Adrenal gland (tissue), 5 donors: Measurements from ENCODE around the gene CD177.
"Not testable (repeated sequence)": the region's sequence is repeated elsewhere in the genome, so short reads cannot be mapped to it uniquely, and the experiment has no call there.

Experiments
- POLR2A ChIP-seq, 2 donors: fragments of 450-650 bp; IDR thresholded peaks; one replicate each; pipeline ENCODE4 v1.6.1; 2017; ENCODE audit warnings: antibody characterized with exemption in 2 of 2, mild to moderate bottlenecking in 2 of 2, moderate library complexity in 1 of 2
- TF ChIP-seq, protein P1 (sequence below), 6 experiments: fragments of 450-650 bp in 4 of 6; fragments of 200-600 bp in 2 of 6; sonication (generic) in 1 of 6; IDR thresholded peaks; 1 replicate in 5 of 6; 2 replicates in 1 of 6; pipeline versions ENCODE4 v1.5.1 to v1.8.0; 2016 to 2021; ENCODE audit warnings: antibody characterized with exemption in 6 of 6, mild to moderate bottlenecking in 2 of 6, moderate library complexity in 1 of 6
- donor health status: DM: no; HTN: no; CAD: no.

GRCh38 chr19:43344347-43344925, 9.1 kb upstream of the CD177 start:
- TF ChIP-seq, protein P1, sequence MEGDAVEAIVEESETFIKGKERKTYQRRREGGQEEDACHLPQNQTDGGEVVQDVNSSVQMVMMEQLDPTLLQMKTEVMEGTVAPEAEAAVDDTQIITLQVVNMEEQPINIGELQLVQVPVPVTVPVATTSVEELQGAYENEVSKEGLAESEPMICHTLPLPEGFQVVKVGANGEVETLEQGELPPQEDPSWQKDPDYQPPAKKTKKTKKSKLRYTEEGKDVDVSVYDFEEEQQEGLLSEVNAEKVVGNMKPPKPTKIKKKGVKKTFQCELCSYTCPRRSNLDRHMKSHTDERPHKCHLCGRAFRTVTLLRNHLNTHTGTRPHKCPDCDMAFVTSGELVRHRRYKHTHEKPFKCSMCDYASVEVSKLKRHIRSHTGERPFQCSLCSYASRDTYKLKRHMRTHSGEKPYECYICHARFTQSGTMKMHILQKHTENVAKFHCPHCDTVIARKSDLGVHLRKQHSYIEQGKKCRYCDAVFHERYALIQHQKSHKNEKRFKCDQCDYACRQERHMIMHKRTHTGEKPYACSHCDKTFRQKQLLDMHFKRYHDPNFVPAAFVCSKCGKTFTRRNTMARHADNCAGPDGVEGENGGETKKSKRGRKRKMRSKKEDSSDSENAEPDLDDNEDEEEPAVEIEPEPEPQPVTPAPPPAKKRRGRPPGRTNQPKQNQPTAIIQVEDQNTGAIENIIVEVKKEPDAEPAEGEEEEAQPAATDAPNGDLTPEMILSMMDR (IDR thresholded peaks at IDR 0.05), result not testable (repeated sequence)
- not testable (repeated sequence) for TF ChIP-seq POLR2A (IDR thresholded peaks at IDR 0.05)
